PC-9 (cell line): Measurements from ENCODE around the gene XPO5. TPM values are rescaled to one million over a fixed set of nuclear protein-coding genes. Genes with fewer than 3 reads are reported as not detected.

Source experiments
- BruUV-seq: library from RNA; stranded (reverse); fragments of 400-500 nt; replicated peaks from 2 replicates; lab custom pipeline; 2021; lab: Mats Ljungman, UMichigan
- CTCF ChIA-PET: fragments of 300-600 bp; sonication (Branson Sonifier 250); formaldehyde crosslinking; loops from one replicate; lab custom pipeline; 2022; ENCODE audit warnings: antibody characterized with exemption; lab: Charles Lee
- POLR2A ChIA-PET: fragments of 300-600 bp; sonication (Branson Sonifier 250); formaldehyde crosslinking; loops from one replicate; lab custom pipeline; 2022; ENCODE audit warnings: antibody characterized with exemption; ENCODE audit not compliant: unreplicated experiment; lab: Charles Lee
- DNase-seq, 2 experiments: peaks; one replicate each; pipeline versions ENCODE4 v3.0.0 to v3.0.0-alpha.2; 2015 to 2022; ENCODE audit warnings: mixed read lengths in 1 of 2
- H2AFZ ChIP-seq: fragments of 200-600 bp; sonication (generic); 2 replicates; pipeline ENCODE4 v1.8.1; 2017; ENCODE audit warnings: antibody characterized with exemption
- H3F3A ChIP-seq: fragments of 200-600 bp; sonication (generic); 2 replicates; pipeline ENCODE4 v1.8.1; 2017; ENCODE audit warnings: antibody characterized with exemption, mild to moderate bottlenecking, low read depth; ENCODE audit not compliant: insufficient read depth
- H3K27ac ChIP-seq: fragments of 200-600 bp; sonication (generic); 2 replicates; pipeline ENCODE4 v1.6.1; 2016; ENCODE audit warnings: mixed run types
- H3K27me3 ChIP-seq: fragments of 200-600 bp; sonication (generic); 2 replicates; pipeline ENCODE4 v1.6.1; 2016; ENCODE audit warnings: low read depth, mixed run types; ENCODE audit not compliant: insufficient read depth
- H3K36me3 ChIP-seq: fragments of 200-600 bp; sonication (generic); 2 replicates; pipeline ENCODE4 v1.6.1; 2016; ENCODE audit warnings: low read depth, mixed run types
- H3K4me1 ChIP-seq: fragments of 200-600 bp; sonication (generic); replicated peaks from 2 replicates; pipeline ENCODE4 v1.6.1; 2016; ENCODE audit warnings: mixed run types; ENCODE audit not compliant: insufficient read depth
- H3K4me2 ChIP-seq: fragments of 200-600 bp; sonication (generic); 2 replicates; pipeline ENCODE4 v1.6.1; 2017; ENCODE audit warnings: mixed run types
- H3K4me3 ChIP-seq: fragments of 200-600 bp; sonication (generic); 2 replicates; pipeline ENCODE4 v1.6.1; 2016; ENCODE audit warnings: mixed run types
- H3K79me2 ChIP-seq: fragments of 200-600 bp; sonication (generic); 2 replicates; pipeline ENCODE4 v1.6.1; 2017; ENCODE audit warnings: low read depth, mixed run types
- H3K9me2 ChIP-seq: fragments of 200-600 bp; sonication (generic); 2 replicates; pipeline ENCODE4 v1.8.1; 2017; ENCODE audit warnings: mild to moderate bottlenecking; ENCODE audit not compliant: insufficient read depth
- H3K9me3 ChIP-seq: fragments of 200-600 bp; sonication (generic); 2 replicates; pipeline ENCODE4 v1.8.1; 2016; ENCODE audit warnings: low read depth; ENCODE audit not compliant: insufficient read depth
- H4K20me1 ChIP-seq: fragments of 200-600 bp; sonication (generic); 2 replicates; pipeline ENCODE4 v1.8.1; 2017; ENCODE audit not compliant: insufficient read depth
- EZH2 ChIP-seq: fragments of 200-600 bp; sonication (generic); IDR thresholded peaks from 2 replicates; pipeline ENCODE4 v1.8.0; 2017; ENCODE audit warnings: antibody characterized with exemption, low read depth
- intact Hi-C: fragments of 100-400 bp; cut with micrococcal nuclease; formaldehyde crosslinking; loops from one replicate; pipeline ENCODE4 v1.10.0; 2022; ENCODE audit not compliant: unreplicated experiment
- total RNA-seq: library from RNA; stranded (reverse); gene quantifications from 2 replicates; pipeline ENCODE4 v1.2.3, GENCODE V29; 2021
- TF ChIP-seq, protein P1 (sequence below): fragments of 200-600 bp; sonication (generic); conservative IDR thresholded peaks from 2 replicates; pipeline ENCODE4 v1.6.1; 2017; ENCODE audit warnings: mixed run types, antibody characterized with exemption, mild to moderate bottlenecking, moderate library complexity

XPO5 gene
- total RNA-seq, 1 experiment from 2014 or later = 36.1 TPM

DNA sequence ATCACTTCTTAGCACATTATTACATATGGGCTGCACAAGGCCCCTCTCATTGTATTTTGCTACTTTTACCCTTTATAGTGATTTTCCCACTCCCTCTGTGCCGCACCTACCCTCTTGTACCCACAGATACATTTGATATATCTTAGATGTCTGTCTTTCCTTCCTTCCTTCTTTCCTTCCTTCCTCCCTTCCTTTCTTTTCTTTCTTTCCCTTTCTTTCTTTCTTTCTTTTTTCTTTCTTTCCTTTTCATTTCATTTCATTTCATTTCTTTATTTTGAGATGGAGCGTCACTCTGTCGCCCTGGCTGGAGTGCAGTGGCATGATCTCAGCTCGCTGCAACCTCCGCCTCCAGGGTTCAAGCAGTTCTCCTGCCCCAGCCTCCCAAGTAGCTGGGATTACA is 12.4 kb upstream of the XPO5 start:
- no TSS peak for BruUV-seq

DNA sequence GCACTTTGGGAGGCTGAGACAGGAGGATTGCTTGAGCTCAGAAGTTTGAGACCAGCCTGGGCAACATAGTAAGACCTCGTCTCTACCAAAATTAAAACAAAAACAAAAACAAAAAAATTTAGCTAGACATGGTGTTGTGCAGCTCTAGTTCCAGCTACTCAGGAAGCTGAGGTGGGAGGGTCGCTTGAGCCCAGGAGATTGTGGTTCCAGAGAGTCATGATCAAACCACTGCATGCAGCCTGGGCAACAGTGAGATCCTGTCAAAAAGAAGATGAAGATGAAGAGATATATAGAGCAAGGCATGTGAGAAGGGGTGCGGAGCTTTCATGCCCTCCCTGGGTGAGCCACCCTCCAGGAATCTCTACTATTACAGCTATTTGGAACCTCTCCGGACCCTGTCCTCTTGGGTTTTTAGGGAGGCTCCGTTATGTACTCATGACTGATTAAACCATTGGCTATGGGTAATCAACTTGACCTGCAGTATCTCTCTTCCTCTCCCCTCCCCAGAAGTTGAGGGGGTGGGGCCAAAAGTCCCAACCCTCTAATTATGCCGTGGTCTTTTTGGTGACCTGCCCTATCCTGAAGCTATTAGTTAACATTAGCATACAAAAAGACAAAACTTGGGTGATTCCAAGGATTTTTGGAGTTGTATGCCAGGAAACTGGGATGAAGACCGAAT is 9.2 kb upstream of the XPO5 start:
- H3F3A ChIP-seq = no peaks in the 10 kb centered on the region
- CTCF ChIA-PET = no interaction called here
- no peak for DNase-seq
- no peak overlapping the region for H3K27ac ChIP-seq
- H3K36me3 ChIP-seq = peaks cover 7% of the 10 kb centered on the region
- intact Hi-C loops = no loop called here
- no peak overlapping the region for H2AFZ ChIP-seq
- H3K4me3 ChIP-seq = no peak overlapping the region
- H4K20me1 ChIP-seq = no peaks in the 10 kb centered on the region
- H3K4me1 ChIP-seq = no peaks in the 10 kb centered on the region
- POLR2A ChIA-PET = interaction anchor here (0.6 kb wide), 2 partner anchors 68 to 656 kb away, joined by 4 to 5 read pairs; partner anchors contain the start of gene CNPY3
- no peaks in the 10 kb centered on the region for H3K27me3 ChIP-seq
- TF ChIP-seq, protein P1, sequence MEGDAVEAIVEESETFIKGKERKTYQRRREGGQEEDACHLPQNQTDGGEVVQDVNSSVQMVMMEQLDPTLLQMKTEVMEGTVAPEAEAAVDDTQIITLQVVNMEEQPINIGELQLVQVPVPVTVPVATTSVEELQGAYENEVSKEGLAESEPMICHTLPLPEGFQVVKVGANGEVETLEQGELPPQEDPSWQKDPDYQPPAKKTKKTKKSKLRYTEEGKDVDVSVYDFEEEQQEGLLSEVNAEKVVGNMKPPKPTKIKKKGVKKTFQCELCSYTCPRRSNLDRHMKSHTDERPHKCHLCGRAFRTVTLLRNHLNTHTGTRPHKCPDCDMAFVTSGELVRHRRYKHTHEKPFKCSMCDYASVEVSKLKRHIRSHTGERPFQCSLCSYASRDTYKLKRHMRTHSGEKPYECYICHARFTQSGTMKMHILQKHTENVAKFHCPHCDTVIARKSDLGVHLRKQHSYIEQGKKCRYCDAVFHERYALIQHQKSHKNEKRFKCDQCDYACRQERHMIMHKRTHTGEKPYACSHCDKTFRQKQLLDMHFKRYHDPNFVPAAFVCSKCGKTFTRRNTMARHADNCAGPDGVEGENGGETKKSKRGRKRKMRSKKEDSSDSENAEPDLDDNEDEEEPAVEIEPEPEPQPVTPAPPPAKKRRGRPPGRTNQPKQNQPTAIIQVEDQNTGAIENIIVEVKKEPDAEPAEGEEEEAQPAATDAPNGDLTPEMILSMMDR = no peak
- no peak for TF ChIP-seq EZH2
- H3K4me2 ChIP-seq = no peak overlapping the region
- BruUV-seq = no TSS peak
- H3K79me2 ChIP-seq = no peaks in the 10 kb centered on the region
- H3K9me3 ChIP-seq = no peaks in the 10 kb centered on the region
- H3K9me2 ChIP-seq = no peaks in the 10 kb centered on the region

More for the DNA sequence above, 12.4 kb upstream of the XPO5 start:
- no peaks in the 10 kb centered on the region for H3F3A ChIP-seq
- no peaks in the 10 kb centered on the region for H4K20me1 ChIP-seq
- peaks cover 3% of the 10 kb centered on the region for H3K36me3 ChIP-seq
- H3K9me2 ChIP-seq = no peaks in the 10 kb centered on the region
- no peak overlapping the region for H3K27ac ChIP-seq
- no peak for DNase-seq
- no peaks in the 10 kb centered on the region for H3K79me2 ChIP-seq
- no peaks in the 10 kb centered on the region for H3K9me3 ChIP-seq
- no peak overlapping the region for H3K4me3 ChIP-seq
- no peaks in the 10 kb centered on the region for H3K27me3 ChIP-seq
- POLR2A ChIA-PET = interaction anchor here (0.6 kb wide), 2 partner anchors 39 to 182 kb away, joined by 4 to 6 read pairs; partner anchors contain the start of gene VEGFA
- H3K4me2 ChIP-seq = no peak overlapping the region
- no peak overlapping the region for H2AFZ ChIP-seq
- H3K4me1 ChIP-seq = no peaks in the 10 kb centered on the region
- TF ChIP-seq, protein P1 = no peak
- no peak for TF ChIP-seq EZH2
- CTCF ChIA-PET = no interaction called here
- intact Hi-C loops = no loop called here

DNA sequence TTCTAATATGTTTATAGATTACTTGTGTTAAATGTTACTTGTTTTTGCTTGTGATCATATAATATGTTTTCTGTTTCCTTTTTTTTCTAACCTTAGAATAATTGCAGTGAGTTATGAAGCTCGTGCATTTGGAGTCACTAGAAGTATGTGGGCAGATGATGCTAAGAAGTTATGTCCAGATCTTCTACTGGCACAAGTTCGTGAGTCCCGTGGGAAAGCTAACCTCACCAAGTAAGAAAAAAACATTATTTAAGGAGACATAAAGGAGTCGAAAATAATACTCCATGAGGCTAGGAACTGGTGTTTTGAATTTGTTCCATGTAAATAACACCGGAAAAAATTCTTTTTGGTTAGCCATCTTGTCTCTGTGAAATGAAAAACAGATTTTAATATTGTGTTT is 7.1 kb upstream of the XPO5 start:
- Histone ChIP-seq H3K4me3 (no peak overlapping the region), H3K9me2 (no peaks in the 10 kb centered on the region), H3K4me1 (peaks cover 10% of the 10 kb centered on the region; the same call in 1 of the 2 replicates), H3K79me2 (peaks cover 17% of the 10 kb centered on the region), H3K36me3 (peaks cover 7% of the 10 kb centered on the region), H3K4me2 (no peak overlapping the region), H3K27ac (no peak overlapping the region), H3K27me3 (no peaks in the 10 kb centered on the region), H4K20me1 (no peaks in the 10 kb centered on the region), H2AFZ (no peak overlapping the region), H3F3A (no peaks in the 10 kb centered on the region), H3K9me3 (no peaks in the 10 kb centered on the region)
- BruUV-seq = no TSS peak
- ChIA-PET POLR2A (no interaction called here), CTCF (no interaction called here)
- no peak for DNase-seq
- TF ChIP-seq EZH2 = no peak
- TF ChIP-seq, protein P1 = no peak
- intact Hi-C loops = no loop called here
